GM19193 (cell line): ENCODE results near the gene KIF12.

Experiments used
- POLR2A ChIP-seq: IDR thresholded peaks from 4 replicates; pipeline ENCODE4 v1.6.1; 2011; ENCODE audit not compliant: insufficient read depth, insufficient read length; ENCODE audit errors: extremely low read depth

Gene KIF12

GRCh38 chr9:114126247-114127060 is 27.4 kb upstream of the KIF12 start:
- TF ChIP-seq POLR2A, result no peak

- no peak for TF ChIP-seq POLR2A
Measured at GRCh38 chr9:114125476-114126013, 26.5 kb upstream of the KIF12 start.

- TF ChIP-seq POLR2A, result no peak
Measured at GRCh38 chr9:114124666-114125475, 25.8 kb upstream of the KIF12 start.

- no peak for TF ChIP-seq POLR2A
Measured at GRCh38 chr9:114124138-114124537, 25.0 kb upstream of the KIF12 start.

- TF ChIP-seq POLR2A, result no peak
Measured at GRCh38 chr9:114123031-114123977, 24.2 kb upstream of the KIF12 start.

- no peak for TF ChIP-seq POLR2A
Measured at GRCh38 chr9:114122136-114123027, 23.3 kb upstream of the KIF12 start.

- no peak for TF ChIP-seq POLR2A
Measured at GRCh38 chr9:114121227-114122135, 22.4 kb upstream of the KIF12 start.

- TF ChIP-seq POLR2A, result no peak
Measured at GRCh38 chr9:114120192-114121014, 21.3 kb upstream of the KIF12 start.

- no peak for TF ChIP-seq POLR2A
Measured at GRCh38 chr9:114119242-114120191, 20.4 kb upstream of the KIF12 start.

GRCh38 chr9:114117996-114118830 is 19.1 kb upstream of the KIF12 start:
- no peak for TF ChIP-seq POLR2A
